ENCODE results near the gene MED4.

Gene MED4, protein sequence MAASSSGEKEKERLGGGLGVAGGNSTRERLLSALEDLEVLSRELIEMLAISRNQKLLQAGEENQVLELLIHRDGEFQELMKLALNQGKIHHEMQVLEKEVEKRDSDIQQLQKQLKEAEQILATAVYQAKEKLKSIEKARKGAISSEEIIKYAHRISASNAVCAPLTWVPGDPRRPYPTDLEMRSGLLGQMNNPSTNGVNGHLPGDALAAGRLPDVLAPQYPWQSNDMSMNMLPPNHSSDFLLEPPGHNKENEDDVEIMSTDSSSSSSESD

GRCh38 chr13:48094781-48095502 is at the start of gene MED4:
Gene MED4 (minus strand): TSS chr13:48095104. CDS start chr13:48095078, 26 bp downstream.
- DNase-seq = peak; percentile 99

- no peak for DNase-seq
These were observed 49.6 kb upstream of the MED4 start for GRCh38 chr13:48144413-48145035.

GRCh38 chr13:48142436-48142835 is 47.5 kb upstream of the MED4 start:
- no peak for DNase-seq

GRCh38 chr13:48138270-48138669 is 43.4 kb upstream of the MED4 start:
- peak; percentile 53 for DNase-seq

- no peak for DNase-seq
These were observed 38.1 kb upstream of the MED4 start for GRCh38 chr13:48132961-48133360.

DNA sequence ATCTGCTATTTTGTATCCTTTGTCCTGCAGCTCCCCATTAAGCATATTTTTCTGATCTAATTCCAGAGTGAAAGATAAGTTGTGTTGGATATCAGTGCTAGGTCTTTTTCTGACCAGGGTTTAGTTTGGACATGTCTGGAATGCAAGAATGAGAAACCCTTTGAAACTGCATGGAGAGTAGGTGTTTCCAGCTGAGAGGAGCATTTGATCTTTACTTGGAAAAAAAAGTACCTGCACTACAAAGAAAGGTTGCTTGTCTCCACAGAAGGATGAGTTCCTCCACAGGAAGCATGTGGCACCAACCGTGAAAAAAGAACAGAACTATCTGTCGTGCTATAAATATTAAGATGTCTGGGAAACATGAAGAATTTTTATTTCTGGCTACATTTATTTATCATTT is 36.6 kb upstream of the MED4 start:
- no peak for DNase-seq

GRCh38 chr13:48126944-48127830 is 32.3 kb upstream of the MED4 start:
- DNase-seq = peak; percentile 36

GRCh38 chr13:48125794-48126228 is 30.9 kb upstream of the MED4 start:
- no peak for DNase-seq

DNA sequence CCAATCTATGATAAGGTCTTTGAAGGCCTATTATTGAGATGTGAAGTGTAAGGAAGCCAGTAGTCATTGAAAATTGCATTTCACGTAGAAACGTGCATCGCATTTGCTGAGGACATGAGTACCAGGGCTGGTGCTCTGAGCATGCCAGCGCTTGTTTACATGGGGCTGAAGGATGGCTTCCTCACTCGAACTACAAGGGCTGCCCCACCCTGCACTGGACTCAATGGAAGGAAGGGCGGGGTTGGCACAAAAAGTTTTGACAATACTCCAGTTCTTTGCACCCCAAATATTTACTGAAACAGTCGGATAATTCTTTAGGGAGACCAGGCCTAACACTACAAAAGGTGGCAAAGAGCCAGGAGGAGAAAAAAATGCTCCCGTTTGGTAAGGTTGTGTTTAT is 28.9 kb upstream of the MED4 start:
- no peak for DNase-seq

GRCh38 chr13:48121733-48122132 is 26.8 kb upstream of the MED4 start:
- no peak for DNase-seq

- no peak for DNase-seq
These were observed 25.3 kb upstream of the MED4 start for GRCh38 chr13:48120241-48120640.

DNA sequence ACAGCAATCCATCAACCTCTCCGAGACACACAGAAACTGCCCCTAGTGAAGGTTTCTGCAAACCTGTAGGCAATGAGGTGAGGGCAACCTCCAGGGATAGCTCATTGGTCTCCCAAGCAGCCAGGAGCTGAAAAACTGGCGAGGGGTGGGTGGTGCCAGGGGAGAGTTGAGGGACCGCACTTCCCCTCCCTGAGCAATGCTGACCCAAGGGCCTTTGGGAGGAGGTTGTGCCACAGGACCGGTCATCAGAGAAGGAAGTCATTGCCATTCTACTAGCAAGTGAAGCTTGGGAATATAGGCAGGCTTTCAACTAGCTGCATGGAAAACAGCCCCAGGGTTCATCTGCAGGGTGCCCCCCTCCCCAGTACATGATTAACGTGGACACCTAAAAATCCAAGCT is 23.1 kb upstream of the MED4 start:
- no peak for DNase-seq

DNA sequence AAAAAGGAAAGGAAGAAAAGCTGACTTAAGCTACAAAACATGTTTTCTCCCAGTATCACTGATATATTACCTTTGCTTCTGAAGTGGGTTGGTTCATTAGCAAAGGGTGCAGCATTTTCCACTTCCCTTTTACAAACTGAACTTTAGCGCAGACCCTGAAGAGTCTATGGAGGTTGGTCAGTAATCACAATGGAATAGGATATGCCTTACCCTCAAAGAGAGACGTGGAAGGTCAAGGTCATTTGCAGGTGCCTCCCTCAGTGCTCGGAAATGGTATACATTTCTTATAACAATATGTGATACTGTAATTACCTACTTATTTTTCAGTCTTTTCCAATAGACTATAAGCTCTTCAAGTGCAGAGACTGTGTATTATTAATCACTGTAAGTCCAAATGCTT is 21.9 kb upstream of the MED4 start:
- DNase-seq = no peak

- DNase-seq = no peak
These were observed 18.8 kb upstream of the MED4 start for GRCh38 chr13:48113756-48114130.

GRCh38 chr13:48112896-48113755 is 18.2 kb upstream of the MED4 start:
- no peak for DNase-seq

DNA sequence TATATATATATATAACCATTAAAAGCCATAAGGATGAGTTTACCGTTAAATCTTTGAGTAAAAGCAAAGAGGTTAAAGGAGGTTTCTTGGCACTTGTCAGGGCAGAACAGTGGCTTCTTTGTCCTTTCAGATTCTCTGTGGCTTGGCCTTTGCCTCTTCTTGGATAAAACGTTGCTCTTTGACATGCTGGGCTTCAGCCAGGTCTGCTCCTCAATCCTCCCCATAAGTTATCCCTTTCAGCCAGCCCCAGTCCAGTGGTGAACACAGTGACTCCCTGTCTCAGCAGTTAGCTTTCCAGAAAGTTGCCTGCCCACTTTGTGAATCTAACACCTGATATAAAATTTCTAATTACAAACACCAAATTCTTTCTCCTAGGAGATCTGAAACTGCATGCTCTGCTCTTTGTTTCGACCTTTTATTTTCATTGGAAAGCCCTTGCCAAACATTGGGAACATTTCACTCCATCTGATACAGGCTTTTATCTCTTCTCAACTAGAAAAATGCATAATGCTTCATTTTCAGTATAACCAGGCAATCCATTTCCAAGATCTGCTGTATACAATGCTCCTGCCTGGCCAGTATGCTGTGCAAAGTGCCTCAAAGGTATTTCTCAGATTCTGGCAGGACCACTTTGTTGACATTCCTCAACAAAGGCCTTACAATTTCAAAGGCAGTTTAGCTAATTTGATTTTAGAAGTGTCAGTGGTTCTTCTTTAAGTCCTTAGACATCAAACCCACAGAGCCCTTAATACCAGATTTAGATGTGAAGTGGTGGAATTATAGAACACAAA is 16.2 kb upstream of the MED4 start:
- no peak for DNase-seq

GRCh38 chr13:48110132-48110868 is 15.4 kb upstream of the MED4 start:
- DNase-seq = no peak

DNA sequence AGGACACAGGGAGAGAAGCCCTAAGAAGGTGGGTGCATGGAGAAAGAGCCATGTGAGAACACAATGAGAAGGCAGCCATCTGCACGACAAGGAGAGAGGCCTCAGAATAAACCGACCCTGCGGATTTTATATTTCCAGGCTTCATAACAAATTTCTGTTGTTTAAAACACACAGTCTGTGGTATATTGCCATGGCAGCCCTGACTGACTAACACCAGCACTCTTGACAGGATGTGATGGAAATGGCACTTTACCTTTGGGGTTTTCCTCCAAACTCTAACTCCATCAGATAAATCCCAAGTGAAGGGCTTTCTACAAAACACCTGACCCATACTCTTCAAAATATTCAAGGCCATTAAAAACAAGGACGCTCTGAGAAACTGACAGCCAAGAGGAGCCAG is 13.2 kb upstream of the MED4 start:
- no peak for DNase-seq

- no peak for DNase-seq
These were observed 2.9 kb upstream of the MED4 start for GRCh38 chr13:48097793-48098192.

DNA sequence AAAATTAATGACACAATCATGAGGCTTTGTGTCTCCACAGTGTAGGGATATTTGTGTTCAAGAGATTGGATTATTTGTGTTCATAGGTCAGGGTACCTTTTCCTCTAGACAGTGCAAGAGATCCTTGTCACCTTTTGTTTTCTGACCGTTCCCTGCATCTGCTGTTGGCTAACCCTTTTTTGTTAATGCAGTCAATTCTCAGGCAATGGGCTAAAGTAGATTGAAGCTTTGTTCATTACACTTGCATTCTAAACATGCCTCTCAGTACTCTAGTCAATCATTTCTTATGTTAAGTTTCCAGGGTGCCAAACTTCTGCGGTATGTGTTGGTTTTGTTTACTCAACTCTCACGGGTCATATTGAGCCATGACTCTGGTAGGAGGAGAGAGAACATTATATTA is 1.8 kb upstream of the MED4 start:
- no peak for DNase-seq

DNA sequence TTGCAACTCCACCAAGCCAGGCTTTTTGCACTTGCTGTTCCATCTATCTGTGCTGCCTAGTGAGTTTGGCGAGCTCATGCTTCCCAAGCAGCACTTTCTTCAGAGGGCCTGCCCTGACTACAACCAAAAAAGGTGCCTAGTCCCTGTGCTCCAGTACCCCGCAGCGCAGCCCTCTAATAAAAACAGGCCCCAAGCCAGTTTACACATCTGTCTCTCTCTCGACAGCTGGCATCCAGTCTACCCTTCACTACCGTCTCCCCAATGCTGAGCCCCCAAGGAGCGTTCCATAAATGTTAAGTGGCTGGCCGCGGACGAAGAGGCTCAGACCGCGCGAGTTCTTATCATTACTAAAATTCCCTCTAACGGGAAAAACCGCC is 512 bp downstream of the MED4 start:
- no peak for DNase-seq

Measured in stimulated activated CD8-positive, alpha-beta memory T cell treated with anti-CD3 and anti-CD28 coated beads, Interleukin-4, amount 100 ng/mL, for 48 hours (primary cell).